HG02884 (cell line): ENCODE measurements around the gene SARS2.

Experiments used
- ATAC-seq: cut with Tn5 transposase; IDR thresholded peaks from one replicate; pipeline ENCODE4 v1.9.1; 2021; ENCODE audit warnings: mild to moderate bottlenecking, moderate library complexity; ENCODE audit not compliant: unreplicated experiment

SARS2 gene

DNA sequence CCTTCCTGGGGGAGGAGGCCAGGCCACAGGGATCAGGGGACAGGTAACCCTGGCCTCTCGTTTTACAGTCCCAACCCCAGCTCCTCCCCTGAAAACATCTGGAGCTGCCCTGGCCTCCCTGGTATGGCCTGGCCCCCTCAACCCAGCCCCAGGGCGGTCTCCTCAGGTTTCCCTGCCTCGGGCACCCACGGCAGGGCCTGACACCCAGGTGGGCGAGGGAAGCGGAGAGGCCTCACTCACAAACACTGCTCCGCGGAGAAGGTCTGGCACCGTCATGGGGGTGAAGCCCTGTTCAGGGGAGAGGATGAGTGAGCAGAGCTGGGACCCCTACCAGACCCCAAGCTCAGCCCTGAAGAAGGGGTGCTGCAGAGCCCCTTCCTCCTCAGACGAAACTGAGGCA, 12.0 kb downstream of the SARS2 start:
- no peak for ATAC-seq

DNA sequence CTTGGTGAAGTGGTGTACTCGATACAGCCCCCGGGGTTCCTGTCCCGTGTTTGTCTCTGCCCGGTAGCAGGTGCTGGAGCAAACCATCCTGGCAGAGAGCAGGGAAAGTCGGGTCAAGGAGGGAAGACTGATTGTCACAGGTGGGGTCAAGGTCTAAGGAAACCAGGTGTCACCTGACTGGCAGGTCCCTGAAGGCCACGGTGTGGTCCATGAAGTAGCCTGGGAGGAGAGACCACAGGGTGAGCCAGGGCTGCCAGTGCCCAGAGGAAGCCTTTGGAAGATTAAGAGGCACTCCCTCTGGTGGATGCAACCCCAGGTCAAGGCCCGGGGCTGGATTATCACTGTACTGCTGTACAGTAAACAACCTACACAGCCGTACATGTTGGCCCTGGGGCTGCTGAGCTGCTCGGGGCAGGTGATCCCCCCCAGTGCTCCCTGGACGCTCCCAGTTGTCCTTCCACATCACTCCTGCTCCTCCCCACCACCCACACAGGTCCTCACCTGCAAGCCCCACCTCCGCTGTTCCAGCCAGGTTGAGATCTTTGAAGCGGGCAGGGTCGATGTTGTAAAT, 12.6 kb downstream of the SARS2 start:
- no peak for ATAC-seq

DNA sequence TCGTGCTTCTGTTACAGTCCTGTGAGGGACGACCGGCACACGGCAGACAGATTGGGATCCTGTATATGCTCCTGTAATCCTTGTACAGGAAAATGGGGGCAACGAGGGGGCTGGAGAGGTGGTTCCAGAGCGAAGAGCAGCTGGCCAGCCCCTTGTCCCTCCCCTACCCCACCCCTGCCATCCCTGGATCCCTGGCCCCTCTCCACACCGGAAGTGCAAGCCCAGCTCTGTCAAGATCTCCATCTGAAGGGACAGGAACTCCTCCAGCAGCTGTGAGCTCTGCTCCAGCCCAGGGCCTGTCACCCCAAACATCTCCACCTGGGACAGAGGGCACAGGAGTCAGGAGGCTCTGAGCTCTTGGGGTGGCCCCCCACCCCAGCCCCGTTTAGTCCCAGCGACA, 13.0 kb downstream of the SARS2 start:
- no peak for ATAC-seq

DNA sequence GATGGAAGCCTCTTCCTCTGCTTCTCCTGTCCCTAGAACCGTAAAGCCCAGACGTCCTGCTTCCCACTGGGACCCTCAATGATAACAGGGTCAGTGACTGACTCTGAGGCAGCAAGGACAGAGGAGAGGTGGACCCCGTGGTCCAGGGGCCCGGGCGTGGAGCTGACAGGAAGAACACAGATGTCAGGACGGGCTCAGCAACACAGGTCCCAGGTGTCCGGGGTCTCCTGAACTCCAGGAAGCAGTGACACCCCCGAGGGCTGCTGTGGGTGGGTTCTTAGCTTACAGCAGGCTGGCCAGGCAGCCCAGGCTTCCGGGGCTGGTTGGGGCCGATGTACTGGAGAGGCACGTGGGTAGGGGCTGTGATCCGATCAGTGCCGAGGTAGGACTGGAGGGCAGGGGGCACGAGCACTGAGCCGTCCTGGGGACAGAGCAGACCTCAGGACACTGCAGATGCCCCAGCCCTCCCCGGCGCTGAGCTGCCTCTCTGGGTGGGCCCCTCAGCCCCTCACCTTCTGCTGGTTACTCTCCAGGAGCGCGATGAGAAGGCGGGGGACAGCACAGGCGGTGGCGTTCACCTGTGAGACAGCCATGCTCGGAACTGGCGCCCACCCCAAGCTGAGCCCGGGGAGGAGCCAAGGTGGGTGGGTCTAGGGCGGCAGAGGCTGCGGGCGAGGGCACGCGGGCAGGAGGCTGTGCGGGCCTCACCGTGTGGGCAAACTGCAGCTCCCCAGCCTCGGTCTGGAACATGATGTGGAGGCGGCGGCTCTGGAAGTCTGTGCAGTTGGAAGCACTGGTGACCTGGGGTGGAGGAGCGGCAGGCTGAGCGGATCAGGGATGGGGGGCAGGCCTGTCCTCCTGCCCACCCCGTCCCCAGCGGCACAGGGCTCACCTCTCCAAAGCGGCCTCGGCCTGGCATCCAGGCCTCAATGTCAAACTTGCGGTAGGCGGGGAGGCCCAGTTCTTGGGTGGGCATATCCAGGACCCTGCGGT, 14.9 kb downstream of the SARS2 start:
- no peak for ATAC-seq

DNA sequence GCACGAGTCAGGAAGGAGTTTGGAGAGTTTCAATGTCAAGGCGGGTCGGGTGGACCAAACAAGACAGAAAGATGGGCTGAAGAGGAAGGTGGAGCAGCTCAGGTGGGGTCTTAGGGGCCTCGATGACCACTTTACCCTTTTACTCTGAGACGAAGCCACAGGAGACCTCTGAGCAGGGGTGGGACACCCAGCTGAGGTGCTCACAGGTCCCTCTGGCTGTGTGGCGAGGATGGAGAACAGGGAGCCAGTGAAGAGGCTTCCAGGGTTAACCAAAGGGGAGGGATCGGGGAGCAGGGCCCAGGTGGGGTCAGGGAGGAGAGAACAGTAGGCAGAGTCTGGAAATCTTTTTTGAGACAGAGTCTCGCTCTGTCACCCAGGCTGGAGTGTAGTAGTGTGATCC, 16.6 kb downstream of the SARS2 start:
- ATAC-seq = no peak

DNA sequence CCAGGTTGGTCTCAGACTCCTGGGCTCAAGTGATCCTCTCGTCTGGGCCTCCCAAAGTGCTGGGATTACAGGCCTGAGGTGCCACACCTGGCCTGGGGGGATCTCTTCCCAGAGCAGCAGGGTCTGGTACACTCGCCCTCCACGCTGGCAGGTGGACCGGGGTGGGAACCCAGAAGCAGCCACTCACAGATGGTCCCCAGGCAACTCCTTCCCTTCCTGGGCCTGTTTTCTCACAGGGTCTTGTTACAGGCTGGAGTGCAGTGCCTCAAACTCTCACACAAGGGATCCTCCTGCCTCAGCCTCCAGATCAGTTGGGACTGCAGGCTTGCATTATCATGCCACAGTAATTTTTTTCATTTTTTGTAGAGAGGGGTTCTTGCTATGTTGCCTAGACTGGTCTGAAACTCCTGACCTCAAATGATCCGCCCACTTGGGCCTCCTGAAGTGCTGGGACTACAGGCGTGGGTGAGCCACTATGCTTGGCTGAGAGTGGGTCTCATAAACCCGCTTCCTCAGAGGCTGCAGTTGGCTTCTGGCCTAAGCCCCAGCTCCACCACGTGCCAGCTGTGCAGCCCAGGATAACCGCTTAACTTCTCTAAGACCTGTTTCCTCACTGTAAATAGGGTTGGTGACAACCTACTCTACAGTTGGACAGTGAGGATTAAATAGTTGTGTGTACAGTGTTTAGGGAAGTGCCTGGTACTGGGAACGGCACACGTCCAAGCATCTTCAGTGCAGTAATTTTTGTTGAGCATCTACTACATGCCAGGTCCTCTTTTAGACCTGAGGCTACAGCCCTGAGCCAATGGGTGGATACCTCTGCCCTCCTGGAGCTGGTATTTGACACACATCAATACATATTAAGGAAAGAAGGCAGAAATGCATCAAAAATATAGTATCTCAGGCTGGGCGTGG, 17.7 kb downstream of the SARS2 start:
- ATAC-seq = no peak

DNA sequence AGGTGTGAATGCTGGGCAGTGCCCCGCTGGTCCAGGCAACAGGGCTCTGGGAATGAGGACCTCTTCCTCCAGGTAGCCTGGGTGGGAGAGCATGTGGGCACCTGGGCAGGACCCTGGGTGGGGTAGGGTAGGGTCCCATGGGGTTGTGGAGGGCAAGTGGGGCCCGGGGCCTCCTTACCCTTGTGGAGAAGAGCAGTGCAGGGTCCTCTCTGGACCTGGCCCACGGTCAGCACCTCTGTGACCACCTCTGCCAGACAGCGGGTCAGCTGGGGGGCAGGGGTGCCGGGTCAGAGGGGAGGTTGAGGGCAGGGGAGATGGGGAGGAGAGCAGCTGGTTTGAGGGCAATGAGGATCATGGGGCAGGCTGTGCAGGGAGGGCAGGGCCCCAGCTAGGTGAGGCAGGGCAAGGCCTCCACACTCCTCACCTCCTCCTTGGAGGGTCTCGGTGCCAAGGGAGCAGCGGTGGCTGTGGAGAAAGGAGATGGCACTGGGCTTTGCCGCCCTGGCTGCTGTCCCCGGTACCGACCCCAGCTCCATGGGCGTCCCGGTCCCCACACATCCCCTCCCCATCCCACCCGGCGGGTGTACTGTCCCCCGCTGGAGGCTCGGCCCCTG, 19.1 kb downstream of the SARS2 start:
- ATAC-seq = no peak

DNA sequence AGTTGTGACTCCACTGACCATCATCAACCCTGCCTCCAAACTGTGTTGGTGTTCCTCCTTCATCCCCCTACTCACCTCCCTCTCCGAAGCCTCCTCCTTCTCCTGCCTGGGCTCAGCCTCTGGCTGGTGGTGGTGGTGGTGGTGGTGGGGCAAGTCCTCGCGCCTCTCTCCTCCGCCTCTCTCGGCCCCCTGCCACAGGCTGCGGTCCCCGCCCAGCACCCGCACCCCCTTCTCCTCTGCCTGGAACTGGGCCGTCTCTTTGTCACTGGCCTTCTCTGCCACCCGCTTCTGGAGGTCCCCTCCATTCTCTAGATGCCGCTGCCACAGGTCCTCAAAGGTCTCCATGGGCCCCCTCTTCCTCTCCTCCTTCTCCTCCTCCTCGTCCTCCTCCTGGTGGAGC, 20.1 kb downstream of the SARS2 start:
- ATAC-seq = no peak

DNA sequence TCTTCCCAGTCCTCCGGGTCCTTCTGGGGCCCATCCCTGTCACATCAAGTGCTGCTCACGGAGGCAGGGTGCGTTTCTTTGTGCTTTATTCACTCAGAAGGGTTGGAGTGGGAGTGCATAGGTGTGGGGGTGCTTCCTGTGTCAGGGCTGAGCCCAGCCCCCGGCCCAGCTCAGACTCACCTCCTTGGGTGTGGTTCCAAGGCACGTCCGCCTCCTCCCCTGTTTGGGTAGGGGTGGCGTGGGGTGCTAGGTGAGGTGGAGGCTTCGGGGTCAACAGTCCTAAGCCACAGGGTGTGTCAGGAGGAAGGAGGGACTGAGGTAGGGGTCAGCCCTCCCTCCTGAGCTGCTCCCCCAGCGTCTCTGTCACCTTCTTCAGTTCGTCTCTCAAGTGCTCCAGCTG, 21.7 kb downstream of the SARS2 start:
- no peak for ATAC-seq

DNA sequence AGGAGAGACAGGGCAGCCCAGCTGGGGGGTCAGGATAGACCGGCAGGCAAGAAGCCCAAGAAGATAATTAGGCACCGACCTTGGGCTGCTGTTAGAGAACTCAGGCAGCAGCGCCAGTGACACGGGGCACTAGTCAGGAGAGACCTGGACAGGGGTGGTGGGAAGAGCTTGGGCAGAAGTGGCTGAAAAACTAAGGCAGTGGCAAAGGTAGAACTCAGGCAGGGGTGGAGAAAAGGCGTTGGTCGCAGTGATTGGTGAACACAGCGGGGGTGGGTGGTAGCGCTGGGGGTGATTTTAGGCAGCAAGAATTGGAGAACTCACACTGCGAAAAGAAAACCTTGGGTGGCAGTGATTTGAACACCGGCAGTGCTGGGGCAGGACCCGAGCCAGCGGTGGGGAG, 22.9 kb downstream of the SARS2 start:
- ATAC-seq = no peak

DNA sequence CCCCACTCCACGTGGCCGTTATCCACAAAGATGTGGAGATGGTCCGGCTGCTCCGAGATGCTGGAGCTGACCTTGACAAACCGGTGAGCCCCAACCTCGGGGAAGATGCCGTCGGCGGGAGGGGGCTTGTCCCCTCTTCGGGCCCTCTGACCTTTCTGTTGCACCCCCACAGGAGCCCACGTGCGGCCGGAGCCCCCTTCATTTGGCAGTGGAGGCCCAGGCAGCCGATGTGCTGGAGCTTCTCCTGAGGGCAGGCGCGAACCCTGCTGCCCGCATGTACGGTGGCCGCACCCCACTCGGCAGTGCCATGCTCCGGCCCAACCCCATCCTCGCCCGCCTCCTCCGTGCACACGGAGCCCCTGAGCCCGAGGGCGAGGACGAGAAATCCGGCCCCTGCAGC, 23.3 kb downstream of the SARS2 start:
- no peak for ATAC-seq

DNA sequence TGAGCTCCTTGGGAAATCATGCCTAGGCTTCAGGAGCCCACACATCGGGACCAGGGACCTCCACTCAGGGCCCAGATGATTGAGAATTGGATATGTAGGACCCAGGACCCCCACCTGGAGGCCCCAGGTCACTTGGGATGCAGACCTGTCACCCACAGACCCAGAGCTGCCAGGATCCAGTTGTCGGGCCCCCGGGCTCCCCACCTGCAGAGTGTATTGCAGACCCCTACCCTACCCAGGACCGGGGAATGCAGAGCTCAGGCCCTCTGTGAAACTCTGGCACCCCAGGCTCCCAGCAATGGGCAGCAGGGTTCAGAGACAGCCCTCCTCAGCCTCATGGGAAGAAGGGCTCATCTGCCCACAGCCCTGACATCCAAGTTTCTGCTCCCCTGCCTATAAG, 24.9 kb downstream of the SARS2 start:
- ATAC-seq = no peak

DNA sequence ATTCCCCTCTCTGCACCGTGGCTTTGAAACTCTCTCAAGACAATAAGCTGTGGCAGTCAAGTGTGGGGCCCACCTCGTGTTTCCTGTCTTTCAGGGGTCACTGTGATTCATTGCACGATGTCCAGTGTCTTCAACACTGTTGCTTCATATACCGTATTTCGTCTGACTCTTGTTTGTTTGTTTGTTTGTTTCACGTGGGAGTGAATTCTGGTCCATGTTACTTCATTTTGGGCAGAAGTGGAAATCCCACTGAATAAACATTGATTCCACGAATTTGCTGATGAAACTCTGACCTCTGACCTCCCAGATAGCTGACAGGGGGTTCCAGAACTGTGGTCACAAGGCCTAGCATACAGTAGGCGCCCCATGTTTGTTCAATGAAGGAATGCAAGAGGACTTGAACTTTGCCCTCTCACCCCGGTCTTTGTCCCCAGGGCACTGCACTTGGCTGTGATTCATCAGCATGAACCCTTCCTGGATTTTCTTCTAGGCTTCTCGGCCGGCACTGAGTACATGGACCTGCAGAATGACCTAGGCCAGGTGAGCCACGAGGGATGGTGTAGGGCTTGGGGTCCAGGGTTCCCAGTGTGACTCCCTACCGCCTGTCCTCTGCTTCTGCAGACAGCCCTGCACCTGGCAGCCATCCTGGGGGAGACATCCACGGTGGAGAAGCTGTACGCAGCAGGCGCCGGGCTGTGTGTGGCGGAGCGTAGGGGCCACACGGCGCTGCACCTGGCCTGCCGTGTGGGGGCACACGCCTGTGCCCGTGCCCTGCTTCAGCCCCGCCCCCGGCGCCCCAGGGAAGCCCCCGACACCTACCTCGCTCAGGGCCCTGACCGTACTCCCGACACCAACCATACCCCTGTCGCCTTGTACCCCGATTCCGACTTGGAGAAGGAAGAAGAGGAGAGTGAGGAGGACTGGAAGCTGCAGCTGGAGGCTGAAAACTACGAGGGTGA, 25.7 kb downstream of the SARS2 start:
- no peak for ATAC-seq

DNA sequence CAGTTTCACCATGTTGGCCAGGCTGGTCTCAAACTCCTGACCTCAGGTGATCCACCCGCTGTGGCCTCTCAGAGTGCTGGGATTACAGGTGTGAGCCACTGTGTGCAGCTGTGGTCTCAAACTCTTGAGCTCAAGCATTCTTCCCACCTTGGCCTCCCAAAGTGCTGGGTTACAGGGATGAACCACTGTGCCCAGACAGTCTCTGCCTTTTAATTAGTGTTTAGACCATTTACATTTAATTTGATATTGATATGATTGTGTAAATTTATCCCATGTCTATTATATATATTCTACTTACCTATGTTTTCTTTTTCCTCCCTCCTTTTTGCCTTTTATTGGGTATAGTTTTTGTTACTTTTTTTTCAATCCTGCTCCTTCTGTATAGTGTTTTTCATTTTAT, 28.9 kb downstream of the SARS2 start:
- no peak for ATAC-seq

DNA sequence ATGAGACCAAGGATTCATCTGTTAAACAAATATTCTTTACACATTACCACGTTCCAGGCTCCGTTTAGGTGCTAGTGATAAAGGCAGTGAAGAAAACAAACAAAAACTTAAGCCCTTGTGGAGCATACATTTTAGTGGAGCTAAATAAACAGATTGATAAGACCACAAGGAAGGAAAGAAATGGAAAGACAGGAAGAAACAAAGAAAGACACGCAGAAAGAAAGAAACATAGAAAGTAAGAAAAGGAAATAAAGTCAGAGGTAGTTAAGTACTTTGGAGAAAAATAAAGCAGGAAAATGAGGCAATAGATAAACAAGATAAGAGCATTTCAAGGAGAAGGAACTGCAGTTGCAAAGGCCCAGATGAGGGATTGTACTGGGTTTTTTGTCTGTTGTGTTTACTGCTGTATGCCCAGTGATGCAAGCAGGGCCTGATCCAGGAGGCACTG, 29.8 kb downstream of the SARS2 start:
- no peak for ATAC-seq

DNA sequence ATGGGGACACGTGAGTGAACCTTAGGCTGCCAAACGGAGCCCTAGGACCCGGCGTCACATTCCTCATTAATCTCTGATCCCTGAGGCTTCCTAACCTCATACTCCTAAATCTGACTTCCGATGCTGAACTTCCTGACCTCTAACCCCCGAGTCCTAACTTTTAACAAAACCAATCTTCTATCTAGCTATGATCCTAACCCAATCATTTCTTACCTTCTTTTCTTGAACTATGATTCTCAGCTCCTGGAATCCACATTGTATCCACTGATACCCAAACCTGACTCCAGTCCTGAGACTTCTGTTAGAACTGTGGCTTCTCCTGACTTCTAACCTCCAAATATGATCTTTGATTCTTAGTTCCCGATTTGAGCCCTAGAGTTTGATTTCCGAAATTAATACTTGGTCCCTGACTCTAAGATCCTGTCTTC, 30.3 kb downstream of the SARS2 start:
- no peak for ATAC-seq

DNA sequence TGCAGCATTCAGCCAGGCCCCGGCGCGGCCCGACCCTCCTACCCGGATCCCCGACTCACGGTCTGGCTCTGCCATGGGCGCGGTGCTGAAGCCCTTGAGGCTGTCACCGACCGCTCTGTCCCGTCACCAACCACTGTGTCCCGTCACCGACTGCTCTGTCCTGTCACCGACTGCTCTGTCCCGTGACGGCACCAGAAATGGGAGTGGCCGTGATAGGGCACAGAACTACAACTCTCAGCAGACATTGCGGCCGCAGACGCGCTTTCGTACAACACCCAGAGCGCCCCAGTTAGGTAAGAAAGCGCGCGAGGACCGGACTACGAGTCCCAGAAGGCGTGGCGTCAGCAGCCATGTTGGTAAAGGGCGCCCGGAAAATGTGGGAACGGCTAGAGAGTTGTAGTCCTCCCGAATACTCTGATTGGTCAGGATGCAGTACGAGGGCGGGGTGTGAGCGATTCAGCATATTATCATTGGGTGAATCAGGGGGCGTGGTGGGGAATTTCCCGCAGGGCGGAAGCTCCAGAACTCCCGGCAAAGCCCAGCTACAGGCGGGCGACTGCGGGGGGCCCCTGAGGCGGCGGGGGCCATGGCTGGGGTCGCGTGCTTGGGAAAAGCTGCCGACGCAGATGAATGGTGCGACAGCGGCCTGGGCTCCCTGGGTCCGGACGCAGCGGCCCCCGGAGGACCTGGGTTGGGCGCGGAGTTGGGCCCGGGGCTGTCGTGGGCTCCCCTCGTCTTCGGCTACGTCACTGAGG, 30.9 kb downstream of the SARS2 start, which contains the start of the genes NFKBIB and SIRT2:
Gene NFKBIB (plus strand): TSS at position 523 of the 755 bp plus-strand sequence. CDS start 64 bp downstream, at position 587.
Gene SIRT2 (minus strand): TSS at position 172 of the 755 bp plus-strand sequence. CDS start 97 bp downstream, at position 75.
- ATAC-seq = peak; percentile 82

DNA sequence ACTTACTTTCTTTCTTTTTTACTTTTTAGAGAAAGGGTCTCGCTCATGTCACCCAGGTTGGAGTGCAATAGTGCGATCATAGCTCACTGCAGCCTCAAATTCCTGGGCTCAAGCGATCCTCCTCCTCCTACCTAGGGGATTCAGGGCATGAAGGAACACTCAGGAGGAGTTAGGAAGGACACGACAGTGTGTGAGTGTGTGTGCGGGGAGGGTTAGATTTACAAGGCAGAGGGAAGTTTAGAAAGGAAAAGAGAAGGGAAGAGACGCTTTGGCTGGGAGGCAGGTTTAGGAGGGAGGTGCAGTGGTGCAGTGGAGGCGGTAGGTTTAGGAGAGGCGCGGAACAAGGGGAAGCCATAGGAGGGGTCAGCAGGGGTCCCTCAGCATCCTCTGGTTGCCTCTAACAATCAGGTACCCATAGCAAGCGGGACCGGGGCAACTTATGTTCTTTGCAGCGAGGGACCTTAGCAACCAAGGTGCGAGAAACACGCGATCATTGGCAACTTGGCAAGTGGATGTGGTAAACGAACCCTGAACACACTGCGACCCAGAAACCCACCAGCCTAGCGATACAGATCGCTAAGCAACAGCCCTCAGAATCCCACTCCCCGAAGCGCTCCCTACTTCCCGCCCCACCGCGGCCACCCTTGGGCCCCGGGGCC, 31.6 kb downstream of the SARS2 start:
- no peak for ATAC-seq
